HepG2 (cell line): ENCODE data around the gene TMEM131L. TPM values are rescaled to one million over a fixed set of nuclear protein-coding genes. Genes with fewer than 3 reads are reported as not detected.

ENCODE experiments used
- ATAC-seq: fragments of 200-7000 bp; cut with Tn5 transposase; 3 replicates; pipeline ENCODE4 v1.9.1; 2020; ENCODE audit warnings: mild to moderate bottlenecking, moderate library complexity
- BruUV-seq: library from RNA; stranded (reverse); fragments of 400-500 nt; replicated peaks from 2 replicates; lab custom pipeline; 2021; lab: Mats Ljungman, UMichigan
- CTCF ChIA-PET: fragments of 300-600 bp; formaldehyde crosslinking; extraction: SDS; loops from one replicate; lab custom pipeline; 2021; ENCODE audit warnings: low total read pairs, inconsistent platforms, low intra/inter-chr PET ratio; lab: Yijun Ruan, JAX
- POLR2A ChIA-PET: fragments of 350-600 bp; sonication (Branson Sonifier 250); formaldehyde crosslinking; loops from one replicate; lab custom pipeline; 2020; ENCODE audit warnings: antibody characterized with exemption, inconsistent platforms; lab: Yijun Ruan, JAX
- DNase-seq: peaks from one replicate; pipeline ENCODE4 v3.0.0-alpha.2; 2015; ENCODE audit warnings: low spot score
- FAIRE-seq: peaks from 3 replicates; lab custom pipeline; 2011; peaks lifted over from hg19 to GRCh38; lab: Jason Lieb, UNC
- H2AFZ ChIP-seq: one replicate; pipeline ENCODE4 v1.6.1; 2011; ENCODE audit warnings: low read length, inconsistent platforms
- H3K27ac ChIP-seq: fragments of 300-600 bp; 3 replicates; pipeline ENCODE4 v1.8.0; 2011; ENCODE audit warnings: mixed run types, mild to moderate bottlenecking, mixed read lengths, low read length, inconsistent platforms; ENCODE audit not compliant: insufficient read depth; ENCODE audit errors: extremely low read length
- H3K27me3 ChIP-seq, 2 experiments: fragments of 200-600 bp in 1 of 2; 2 replicates in 1 of 2; 3 replicates in 1 of 2; pipeline versions ENCODE4 v1.6.0 to v1.8.0; 2011; ENCODE audit warnings: low read length in 2 of 2, mild to moderate bottlenecking in 2 of 2, moderate library complexity in 2 of 2, inconsistent platforms in 1 of 2; ENCODE audit not compliant: insufficient read depth in 2 of 2, control insufficient read depth in 1 of 2
- H3K36me3 ChIP-seq, 2 experiments: fragments of 200-600 bp in 1 of 2; replicated peaks in 1 of 2; 2 replicates in 1 of 2; 3 replicates in 1 of 2; pipeline versions ENCODE4 v1.5.1 to v1.8.0; 2011; ENCODE audit warnings: low read length in 2 of 2, inconsistent platforms in 1 of 2; ENCODE audit not compliant: insufficient read depth in 2 of 2, control insufficient read depth in 1 of 2
- H3K4me1 ChIP-seq: 2 replicates; pipeline ENCODE4 v1.5.1; 2012; ENCODE audit warnings: low read length, inconsistent platforms; ENCODE audit not compliant: insufficient read depth
- H3K4me2 ChIP-seq: 2 replicates; pipeline ENCODE4 v1.6.0; 2011; ENCODE audit warnings: low read depth, low read length, inconsistent platforms
- H3K4me3 ChIP-seq, 3 experiments: fragments of 200-600 bp in 1 of 3; sonication (generic), shearing (Covaris generic) in 1 of 3; replicated peaks in 1 of 3; 2 replicates each; pipeline ENCODE4 v1.5.1; 2011 to 2016; ENCODE audit warnings: low read length in 3 of 3, inconsistent platforms in 2 of 3, low read depth in 2 of 3, mild to moderate bottlenecking in 2 of 3, control low read depth in 1 of 3, mixed read lengths in 1 of 3; ENCODE audit not compliant: insufficient read depth in 1 of 3
- H3K79me2 ChIP-seq: one replicate; pipeline ENCODE4 v1.6.1; 2011; ENCODE audit warnings: low read length, inconsistent platforms; ENCODE audit not compliant: insufficient read depth
- H3K9ac ChIP-seq: 2 replicates; pipeline ENCODE4 v1.6.0; 2011; ENCODE audit warnings: mild to moderate bottlenecking, low read depth, low read length, inconsistent platforms; ENCODE audit not compliant: insufficient read depth
- H3K9me3 ChIP-seq: 2 replicates; pipeline ENCODE4 v1.5.1; 2012; ENCODE audit warnings: mild to moderate bottlenecking, low read length
- H4K20me1 ChIP-seq: 2 replicates; pipeline ENCODE4 v1.6.0; 2011; ENCODE audit warnings: inconsistent platforms, mild to moderate bottlenecking, low read length, moderate library complexity; ENCODE audit not compliant: insufficient read depth
- HOXA7 ChIP-seq: sonication (generic); formaldehyde crosslinking; IDR thresholded peaks from 2 replicates; pipeline ENCODE4 v1.8.1; 2022; ENCODE audit warnings: mild to moderate bottlenecking, missing genetic modification reagents, moderate library complexity
- IKZF4 ChIP-seq: sonication (generic); formaldehyde crosslinking; IDR thresholded peaks from 2 replicates; pipeline ENCODE4 v1.5.1; 2020; ENCODE audit warnings: borderline replicate concordance, mild to moderate bottlenecking, low read depth, missing genetic modification reagents; ENCODE audit errors: not compliant biosample characterization
- NFYC ChIP-seq: IDR thresholded peaks from 2 replicates; pipeline ENCODE4 v1.6.1; 2016; ENCODE audit warnings: missing genetic modification reagents, missing compliant biosample characterization
- PTBP1 ChIP-seq: fragments of 200-400 bp; formaldehyde crosslinking; IDR thresholded peaks from 2 replicates; pipeline ENCODE4 v1.6.1; 2018; ENCODE audit warnings: low read length, low read depth; ENCODE audit not compliant: poor library complexity, severe bottlenecking
- SMARCE1 ChIP-seq: fragments of 450-650 bp; IDR thresholded peaks from 2 replicates; pipeline ENCODE4 v1.6.1; 2017; ENCODE audit warnings: borderline replicate concordance
- TEAD3 ChIP-seq: optimal IDR thresholded peaks from 2 replicates; pipeline ENCODE3; 2016; ENCODE audit warnings: borderline replicate concordance
- TP53 ChIP-seq: sonication (generic); formaldehyde crosslinking; conservative IDR thresholded peaks from 2 replicates; pipeline ENCODE4 v1.4.0; 2020; ENCODE audit warnings: missing genetic modification reagents
- ZBTB8A ChIP-seq: sonication (generic); formaldehyde crosslinking; IDR thresholded peaks from 2 replicates; pipeline ENCODE4 v1.4.0; 2020; ENCODE audit warnings: mild to moderate bottlenecking, low read depth, missing genetic modification reagents, borderline replicate concordance
- ZNF891 ChIP-seq: sonication (generic); formaldehyde crosslinking; IDR thresholded peaks from 2 replicates; pipeline ENCODE4 v1.5.0; 2020; ENCODE audit warnings: mild to moderate bottlenecking, missing genetic modification reagents
- ZSCAN22 ChIP-seq: sonication (generic); formaldehyde crosslinking; IDR thresholded peaks from 2 replicates; pipeline ENCODE4 v1.4.0; 2020; ENCODE audit warnings: mild to moderate bottlenecking, missing genetic modification reagents
- in situ Hi-C: cut with HindIII; loops from 2 replicates; pipeline ENCODE4 v1.10.0; 2017; ENCODE audit warnings: low pct_unique_long_range_greater_than_20kb; ENCODE audit not compliant: extremely low pct_ligation_motif_present
- intact Hi-C: fragments of 100-400 bp; cut with micrococcal nuclease; formaldehyde crosslinking; loops from one replicate; pipeline ENCODE4 v1.10.0; 2022; ENCODE audit not compliant: unreplicated experiment
- polyA plus RNA-seq, 8 experiments: library from polyadenylated mRNA; depleted of rRNA in 3 of 8; stranded (reverse) in 7 of 8; unstranded in 1 of 8; fragments of >200 nt; fragmentation: Illumina TruSeq in 4 of 8; extraction: Trizol in 4 of 8; gene quantifications; 2 replicates each; pipeline versions ENCODE4 v1.2.1 to v1.2.3, GENCODE V29; 2011 to 2016; ENCODE audit warnings: low read depth in 4 of 8, missing spikeins in 1 of 8, mixed read lengths in 1 of 8; ENCODE audit not compliant: insufficient read depth in 1 of 8
- total RNA-seq, 5 experiments: library from RNA; depleted of rRNA; stranded (reverse); fragments of >200 nt; fragmentation: Illumina TruSeq; extraction: Trizol; gene quantifications; 2 replicates each; pipeline ENCODE4 v1.2.3, GENCODE V29; 2016; ENCODE audit warnings: low read depth in 1 of 5
- TF ChIP-seq, protein P1 (sequence below): sonication (generic); formaldehyde crosslinking; IDR thresholded peaks from 2 replicates; pipeline ENCODE4 v1.8.1; 2023; ENCODE audit warnings: missing genetic modification reagents, mild to moderate bottlenecking, borderline replicate concordance

TMEM131L gene
- total and polyA plus RNA-seq, 2 of the 13 experiments (the other 11 are each of a cell fraction or from before 2014, with no cell fraction given), result 2.2 to 4.5 TPM

DNA sequence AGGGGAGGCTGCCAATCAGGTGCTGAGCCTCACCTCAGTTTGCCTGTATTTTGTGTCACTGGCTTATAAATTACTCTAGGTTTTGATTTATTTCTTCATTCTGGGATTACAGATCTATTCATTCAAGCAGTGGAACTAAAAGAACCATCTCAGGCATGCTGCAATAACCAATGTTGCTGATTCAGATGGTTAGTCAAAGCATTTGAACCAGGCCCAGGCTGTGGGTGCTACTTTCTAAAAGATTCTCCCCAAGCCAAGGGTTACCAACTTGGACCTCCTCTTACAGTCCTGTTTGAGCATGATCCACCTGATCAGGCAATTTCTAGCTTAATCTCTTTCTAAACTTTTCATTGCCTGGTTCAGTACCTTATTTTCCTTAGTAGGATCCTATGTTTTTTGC lies 67.2 kb downstream of the TMEM131L start:
- Histone ChIP-seq H2AFZ (no peak overlapping the region), H3K4me2 (no peak overlapping the region), H4K20me1 (no peaks in the 10 kb centered on the region), H3K4me3 (no peak overlapping the region), H3K27me3 (no peaks in the 10 kb centered on the region), H3K4me1 (no peaks in the 10 kb centered on the region), H3K27ac (no peak overlapping the region), H3K9ac (no peak overlapping the region), H3K79me2 (no peaks in the 10 kb centered on the region), H3K9me3 (no peaks in the 10 kb centered on the region), H3K36me3 (no peaks in the 10 kb centered on the region)
- ChIA-PET POLR2A (no interaction called here), CTCF (no interaction called here)
- BruUV-seq, result no TSS peak
- in situ Hi-C loops, result no loop called here
- intact Hi-C loops, result no loop called here
- ATAC-seq (no peak), FAIRE-seq (no peak), DNase-seq (no peak)
- TF ChIP-seq TP53 (CRISPR knock-in tag) (no peak), PTBP1 (no peak), HOXA7 (CRISPR knock-in tag) (no peak), ZSCAN22 (CRISPR knock-in tag) (no peak), IKZF4 (CRISPR knock-in tag) (no peak), ZNF891 (CRISPR knock-in tag) (no peak), SMARCE1 (no peak), ZBTB8A (CRISPR knock-in tag) (no peak), NFYC (CRISPR knock-in tag) (no peak), TEAD3 (CRISPR knock-in tag) (no peak)
- TF ChIP-seq, protein P1, sequence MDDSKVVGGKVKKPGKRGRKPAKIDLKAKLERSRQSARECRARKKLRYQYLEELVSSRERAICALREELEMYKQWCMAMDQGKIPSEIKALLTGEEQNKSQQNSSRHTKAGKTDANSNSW (CRISPR knock-in tag), result no peak
